CD4-positive, alpha-beta T cell (primary cell): Measurements from ENCODE around the gene SUPT4H1. TPM values are rescaled to one million over a fixed set of nuclear protein-coding genes. Genes with fewer than 3 reads are reported as not detected.

Experiments used
- ATAC-seq: fragments of 200-7000 bp; cut with Tn5 transposase; one replicate; pipeline ENCODE4 v1.10.0; 2022; ENCODE audit warnings: mild to moderate bottlenecking; ENCODE audit not compliant: poor library complexity
- CTCF ChIA-PET: fragments of 350-600 bp; sonication (Branson Sonifier 250); formaldehyde crosslinking; loops from one replicate; lab custom pipeline; 2021; ENCODE audit warnings: antibody characterized with exemption, inconsistent platforms; lab: Charles Lee
- POLR2A ChIA-PET: fragments of 350-600 bp; sonication (Branson Sonifier 250); formaldehyde crosslinking; loops from one replicate; lab custom pipeline; 2021; ENCODE audit warnings: antibody characterized with exemption, inconsistent platforms; lab: Charles Lee
- DNase-seq, 14 experiments: peaks; one replicate each; pipeline ENCODE4 v3.0.0-alpha.2; 2013 to 2020; ENCODE audit warnings: mixed read lengths in 2 of 14
- H3K27ac ChIP-seq, 2 donors: one replicate each; pipeline versions ENCODE4 v1.5.1 to v1.7.0; 2013; ENCODE audit warnings: low read length in 2 of 2, low read depth in 1 of 2, mild to moderate bottlenecking in 1 of 2
- H3K27me3 ChIP-seq, 2 experiments: 1 replicate in 1 of 2; 2 replicates in 1 of 2; pipeline versions ENCODE4 v1.6.1 to v1.7.0; 2013; ENCODE audit warnings: low read length in 2 of 2, control low read depth in 1 of 2, mild to moderate bottlenecking in 1 of 2, moderate library complexity in 1 of 2; ENCODE audit not compliant: insufficient read depth in 2 of 2, control insufficient read depth in 1 of 2
- H3K36me3 ChIP-seq: one replicate; pipeline ENCODE4 v1.6.1; 2013; ENCODE audit warnings: low read length, control low read depth; ENCODE audit not compliant: insufficient read depth
- H3K4me1 ChIP-seq: one replicate; pipeline ENCODE4 v1.6.1; 2013; ENCODE audit warnings: low read length, control low read depth; ENCODE audit not compliant: insufficient read depth
- H3K4me3 ChIP-seq: one replicate; pipeline ENCODE4 v1.5.1; 2013; ENCODE audit warnings: mild to moderate bottlenecking, low read length, moderate library complexity
- H3K9me3 ChIP-seq, 2 experiments: 1 replicate in 1 of 2; 2 replicates in 1 of 2; pipeline versions ENCODE4 v1.6.1 to v1.7.0; 2013; ENCODE audit warnings: low read length in 2 of 2, mild to moderate bottlenecking in 2 of 2, control low read depth in 1 of 2, moderate library complexity in 1 of 2; ENCODE audit not compliant: control insufficient read depth in 1 of 2, insufficient read depth in 1 of 2
- H3K27ac Mint-ChIP-seq: one replicate; pipeline ENCODE4 v1.8.0; 2020; ENCODE audit warnings: mixed read lengths
- H3K27me3 Mint-ChIP-seq: one replicate; pipeline ENCODE4 v1.8.0; 2021; ENCODE audit warnings: mixed read lengths
- H3K36me3 Mint-ChIP-seq: one replicate; pipeline ENCODE4 v1.8.0; 2021; ENCODE audit warnings: low read depth, mixed read lengths
- H3K4me1 Mint-ChIP-seq: one replicate; pipeline ENCODE4 v1.8.0; 2021; ENCODE audit warnings: low read depth, mixed read lengths
- H3K4me3 Mint-ChIP-seq: one replicate; pipeline ENCODE4 v1.8.0; 2020; ENCODE audit warnings: mild to moderate bottlenecking, mixed read lengths
- H3K9me3 Mint-ChIP-seq: one replicate; pipeline ENCODE4 v1.8.0; 2020; ENCODE audit warnings: mixed read lengths
- intact Hi-C, 2 experiments: fragments of 100-400 bp; cut with DNase I in 1 of 2; cut with micrococcal nuclease in 1 of 2; formaldehyde crosslinking; loops; one replicate each; pipeline versions ENCODE4 v1.15.1 to v1.9.0; 2023 to 2025; cut with DNase I, micrococcal nuclease
- total RNA-seq, 174 experiments: library from RNA in 2 of 174; stranded (reverse) in 2 of 174; gene quantifications; one replicate each; pipeline ENCODE4 v1.2.3 and lab custom pipeline; 2021 to 2026
- TF ChIP-seq, protein P1 (sequence below): fragments of 200-600 bp; IDR thresholded peaks from one replicate; pipeline ENCODE4 v1.8.0; 2022; ENCODE audit warnings: antibody characterized with exemption, mild to moderate bottlenecking

Gene SUPT4H1
- total RNA-seq, 2 experiments from 2014 or later: 46.5 to 47.0 TPM

DNA sequence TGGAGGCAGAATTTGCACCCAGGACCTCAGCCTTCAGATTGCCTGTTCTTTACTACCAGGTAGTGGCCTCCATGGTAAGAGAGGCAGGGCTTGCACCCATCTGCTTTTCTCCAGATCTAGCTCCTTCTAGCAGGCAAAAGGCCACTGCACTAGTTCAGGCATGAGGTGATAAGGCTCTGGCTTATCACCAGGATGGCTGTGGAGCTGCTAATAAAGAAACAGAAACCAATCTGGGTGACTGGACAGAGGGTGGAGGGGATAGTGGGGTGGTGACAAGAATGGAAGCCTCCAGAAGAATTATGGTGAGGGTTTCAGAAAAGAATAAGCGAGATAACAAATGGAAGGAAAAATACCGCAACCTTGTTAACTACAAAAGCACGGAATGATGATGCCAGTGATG lies 15.5 kb upstream of the SUPT4H1 start:
- Mint-ChIP-seq H3K4me3 (no peak overlapping the region), H3K9me3 (no peaks in the 10 kb centered on the region), H3K27ac (no peak overlapping the region), H3K27me3 (no peaks in the 10 kb centered on the region), H3K4me1 (no peaks in the 10 kb centered on the region), H3K36me3 (no peaks in the 10 kb centered on the region)
- TF ChIP-seq, protein P1, sequence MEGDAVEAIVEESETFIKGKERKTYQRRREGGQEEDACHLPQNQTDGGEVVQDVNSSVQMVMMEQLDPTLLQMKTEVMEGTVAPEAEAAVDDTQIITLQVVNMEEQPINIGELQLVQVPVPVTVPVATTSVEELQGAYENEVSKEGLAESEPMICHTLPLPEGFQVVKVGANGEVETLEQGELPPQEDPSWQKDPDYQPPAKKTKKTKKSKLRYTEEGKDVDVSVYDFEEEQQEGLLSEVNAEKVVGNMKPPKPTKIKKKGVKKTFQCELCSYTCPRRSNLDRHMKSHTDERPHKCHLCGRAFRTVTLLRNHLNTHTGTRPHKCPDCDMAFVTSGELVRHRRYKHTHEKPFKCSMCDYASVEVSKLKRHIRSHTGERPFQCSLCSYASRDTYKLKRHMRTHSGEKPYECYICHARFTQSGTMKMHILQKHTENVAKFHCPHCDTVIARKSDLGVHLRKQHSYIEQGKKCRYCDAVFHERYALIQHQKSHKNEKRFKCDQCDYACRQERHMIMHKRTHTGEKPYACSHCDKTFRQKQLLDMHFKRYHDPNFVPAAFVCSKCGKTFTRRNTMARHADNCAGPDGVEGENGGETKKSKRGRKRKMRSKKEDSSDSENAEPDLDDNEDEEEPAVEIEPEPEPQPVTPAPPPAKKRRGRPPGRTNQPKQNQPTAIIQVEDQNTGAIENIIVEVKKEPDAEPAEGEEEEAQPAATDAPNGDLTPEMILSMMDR: no peak
- ChIA-PET CTCF (interaction anchor here (0.7 to 1.7 kb wide), 2 partner anchors 27 to 50 kb away, joined by 3 read pairs; no protein-coding TSS in a partner anchor), POLR2A (no interaction called here)
- H3K36me3 ChIP-seq: no peaks in the 10 kb centered on the region
- no peaks in the 10 kb centered on the region for H3K4me1 ChIP-seq
- no peaks in the 10 kb centered on the region for H3K27me3 ChIP-seq
- no peak overlapping the region for H3K27ac ChIP-seq
- no peak for DNase-seq
- ATAC-seq: no peak
- no peaks in the 10 kb centered on the region for H3K9me3 ChIP-seq
- intact Hi-C loops: no loop called here
- H3K4me3 ChIP-seq: no peak overlapping the region

DNA sequence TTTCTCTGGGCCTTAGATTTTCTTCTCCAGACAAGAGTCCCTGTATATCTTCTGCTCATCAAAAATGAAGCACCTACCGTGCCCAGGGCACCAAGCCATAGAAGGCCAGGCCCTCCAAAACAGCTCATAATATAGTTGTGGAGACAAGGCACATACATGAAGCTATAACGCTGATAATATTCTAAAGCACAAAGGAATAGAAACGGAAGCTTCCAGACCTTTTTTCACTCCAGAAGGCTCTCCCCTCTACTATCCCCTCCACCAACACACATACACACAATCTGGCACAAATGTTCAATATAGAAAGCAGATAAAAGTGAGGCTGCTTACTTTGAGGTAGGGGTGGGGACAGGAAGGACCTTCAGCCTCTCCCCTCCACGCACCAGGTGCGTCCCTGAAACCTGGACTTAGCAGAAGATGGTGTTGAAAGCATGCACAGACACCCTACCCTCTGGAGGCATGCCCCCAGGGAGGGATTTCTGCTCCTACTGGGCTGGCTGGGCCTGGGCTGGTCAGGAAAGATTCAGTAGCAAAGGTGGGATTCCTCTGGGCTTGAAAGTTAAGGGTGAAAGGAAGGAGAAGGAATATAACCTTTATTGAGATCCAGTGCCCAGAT lies 14.1 kb upstream of the SUPT4H1 start:
- ATAC-seq: no peak
- no peaks in the 10 kb centered on the region for H3K9me3 ChIP-seq
- Mint-ChIP-seq H3K9me3 (no peaks in the 10 kb centered on the region), H3K36me3 (no peaks in the 10 kb centered on the region), H3K4me1 (no peaks in the 10 kb centered on the region), H3K27ac (no peak overlapping the region), H3K4me3 (no peak overlapping the region), H3K27me3 (no peaks in the 10 kb centered on the region)
- peaks cover 3% of the 10 kb centered on the region for H3K36me3 ChIP-seq
- no peaks in the 10 kb centered on the region for H3K4me1 ChIP-seq
- H3K4me3 ChIP-seq: no peak overlapping the region
- no peak overlapping the region for H3K27ac ChIP-seq
- intact Hi-C loops: no loop called here
- TF ChIP-seq, protein P1: no peak
- ChIA-PET CTCF (interaction anchor here (0.7 to 1.7 kb wide), 2 partner anchors 14 to 52 kb away, joined by 3 read pairs; no protein-coding TSS in a partner anchor), POLR2A (interaction anchor here (1.3 kb wide), 1 partner anchor 11 kb away, joined by 4 read pairs; no protein-coding TSS in a partner anchor)
- H3K27me3 ChIP-seq: no peaks in the 10 kb centered on the region
- DNase-seq: no peak

DNA sequence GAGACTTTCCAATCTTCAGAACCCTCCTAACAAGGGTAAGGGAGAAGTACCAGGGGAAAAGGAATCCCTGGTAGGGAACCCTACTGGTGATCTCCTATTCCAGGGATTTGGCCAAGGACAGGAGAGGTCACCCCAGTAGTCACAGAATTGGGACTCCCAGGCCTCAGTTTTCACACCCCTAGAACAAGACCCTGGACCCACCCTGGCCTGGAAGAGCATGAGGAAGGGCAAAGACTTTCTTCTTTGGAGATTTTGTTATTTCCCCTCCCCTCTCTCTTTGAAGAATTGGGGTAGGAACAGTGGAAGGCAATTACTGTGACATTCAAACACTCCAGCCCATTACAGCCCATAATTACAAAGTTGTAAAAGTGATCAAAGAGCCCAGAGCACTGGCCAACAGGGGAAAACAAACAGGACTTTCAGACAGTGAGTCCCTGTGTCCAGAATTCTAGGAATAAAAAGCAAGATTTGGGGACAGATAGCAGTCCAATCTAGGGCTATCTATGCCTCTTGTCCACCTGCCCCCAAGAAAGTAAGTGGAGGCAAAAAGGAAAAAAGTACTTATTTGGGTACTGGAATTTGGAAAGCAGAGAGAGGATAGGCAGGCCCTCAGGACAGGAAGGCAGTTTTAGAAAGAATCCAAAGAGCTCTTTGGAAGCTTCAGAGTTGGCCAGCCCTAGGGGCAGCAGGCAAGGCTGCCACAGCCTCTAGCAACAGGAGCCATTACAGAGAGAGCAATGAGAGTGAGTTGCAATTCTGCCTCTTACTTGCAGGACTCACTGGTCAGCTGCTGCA lies 13.4 kb upstream of the SUPT4H1 start:
- no peaks in the 10 kb centered on the region for H3K4me1 Mint-ChIP-seq
- peaks cover 3% of the 10 kb centered on the region for H3K36me3 ChIP-seq
- intact Hi-C loops: no loop called here
- POLR2A ChIA-PET: interaction anchor here (1.3 kb wide), 1 partner anchor 11 kb away, joined by 4 read pairs; no protein-coding TSS in a partner anchor
- H3K4me1 ChIP-seq: no peaks in the 10 kb centered on the region
- no peaks in the 10 kb centered on the region for H3K36me3 Mint-ChIP-seq
- no peaks in the 10 kb centered on the region for H3K27me3 Mint-ChIP-seq
- DNase-seq (no peak), ATAC-seq (no peak)
- H3K9me3 Mint-ChIP-seq: no peaks in the 10 kb centered on the region
- TF ChIP-seq, protein P1: no peak
- H3K4me3 ChIP-seq: no peak overlapping the region
- H3K4me3 Mint-ChIP-seq: no peak overlapping the region
- no peaks in the 10 kb centered on the region for H3K27me3 ChIP-seq
- no peaks in the 10 kb centered on the region for H3K9me3 ChIP-seq
- H3K27ac ChIP-seq: no peak overlapping the region
- CTCF ChIA-PET: no interaction called here
- H3K27ac Mint-ChIP-seq: no peak overlapping the region
